Central memory CD8-positive, alpha-beta T cell (primary cell): Measurements from ENCODE around the gene DYNLL1.

Source experiments
- ATAC-seq: fragments of 150-1000 bp; cut with Tn5 transposase; replicated peaks from 2 replicates; pipeline ENCODE4 v1.10.0; 2022; ENCODE audit warnings: mild to moderate bottlenecking, moderate FRiP score, moderate number of reproducible peaks; ENCODE audit not compliant: poor library complexity, severe bottlenecking; ENCODE audit errors: extremely low read depth
- DNase-seq, 2 donors: peaks; one replicate each; pipeline ENCODE4 v3.0.0; 2021; ENCODE audit warnings: low spot score in 2 of 2
- H3K27ac Mint-ChIP-seq: one replicate; pipeline ENCODE4 v1.8.0; 2022; ENCODE audit warnings: low read depth, mild to moderate bottlenecking, moderate library complexity, mixed read lengths
- H3K27me3 Mint-ChIP-seq: one replicate; pipeline ENCODE4 v1.8.0; 2022; ENCODE audit warnings: mixed read lengths
- H3K36me3 Mint-ChIP-seq: one replicate; pipeline ENCODE4 v1.8.0; 2022; ENCODE audit warnings: mild to moderate bottlenecking, moderate library complexity, mixed read lengths; ENCODE audit not compliant: insufficient read depth
- H3K4me1 Mint-ChIP-seq: one replicate; pipeline ENCODE4 v1.8.0; 2022; ENCODE audit warnings: mixed read lengths
- H3K4me3 Mint-ChIP-seq: one replicate; pipeline ENCODE4 v1.8.0; 2022; ENCODE audit warnings: mild to moderate bottlenecking, moderate library complexity, mixed read lengths
- H3K9me3 Mint-ChIP-seq: one replicate; pipeline ENCODE4 v1.8.0; 2022; ENCODE audit warnings: mixed read lengths

Gene DYNLL1

GRCh38 chr12:120534203-120534702 lies 38.3 kb downstream of the DYNLL1 start, which contains the start of gene RNF10:
TSS of gene RNF10 (plus strand) at chr12:120534356. CDS start at chr12:120534812, 456 bp downstream.
- peak within 1 kb of the TSS; percentile 94 for H3K27ac Mint-ChIP-seq
- ATAC-seq: peak; percentile 76
- peaks cover 41% of the 10 kb centered on the region for H3K4me1 Mint-ChIP-seq

DNA sequence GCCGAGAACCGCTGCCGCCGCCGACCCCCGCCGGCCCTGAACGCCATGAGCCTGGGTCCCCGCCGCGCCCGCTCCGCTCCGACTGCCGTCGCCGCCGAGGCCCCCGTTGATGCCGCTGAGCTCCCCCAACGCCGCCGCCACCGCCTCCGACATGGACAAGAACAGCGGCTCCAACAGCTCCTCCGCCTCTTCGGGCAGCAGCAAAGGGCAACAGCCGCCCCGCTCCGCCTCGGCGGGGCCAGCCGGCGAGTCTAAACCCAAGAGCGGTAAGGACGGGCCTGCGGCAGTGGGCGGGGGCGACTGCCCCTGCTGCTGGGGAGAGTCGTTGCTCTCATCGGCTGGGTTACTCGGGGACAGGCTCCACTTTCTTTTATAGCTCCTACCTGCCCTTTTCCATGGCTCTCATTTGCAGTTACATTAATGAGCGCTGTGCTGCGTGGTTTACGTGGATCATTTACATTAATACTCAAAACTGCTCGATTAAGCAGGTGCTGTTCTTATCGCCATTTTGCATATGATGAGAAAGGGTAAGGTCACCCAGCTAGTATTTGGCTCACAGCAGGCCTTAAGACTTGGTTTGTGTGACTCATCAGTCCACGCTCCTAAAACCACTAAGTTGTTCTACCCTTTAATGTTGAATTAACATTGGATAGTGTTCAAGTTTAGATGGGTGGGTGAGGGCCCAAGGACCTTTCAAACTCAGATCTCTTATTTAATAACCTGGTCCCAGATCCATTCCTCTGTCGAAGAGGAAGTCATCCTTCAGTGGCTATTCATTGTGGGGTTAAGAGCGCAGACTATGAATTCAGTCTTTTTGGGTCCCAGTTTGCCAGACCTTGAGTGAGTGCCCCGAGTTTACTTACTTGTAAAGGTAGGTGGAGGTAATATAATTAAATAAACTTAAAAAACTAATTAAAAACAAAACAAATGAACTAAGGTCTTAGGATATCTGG lies 39.1 kb downstream of the DYNLL1 start:
- Mint-ChIP-seq H3K27ac (peak overlapping the region; percentile 94), H3K36me3 (peaks cover 26% of the 10 kb centered on the region), H3K9me3 (no peaks in the 10 kb centered on the region), H3K27me3 (no peaks in the 10 kb centered on the region), H3K4me3 (peak overlapping the region; percentile 96), H3K4me1 (peaks cover 39% of the 10 kb centered on the region)
- ATAC-seq: peak; percentile 67
- peak in 1 of 2 donors; percentile 38 for DNase-seq

More at GRCh38 chr12:120534203-120534702, 38.3 kb downstream of the DYNLL1 start, which contains the start of gene RNF10:
- Mint-ChIP-seq H3K9me3 (no peaks in the 10 kb centered on the region), H3K36me3 (peaks cover 24% of the 10 kb centered on the region), H3K27me3 (no peaks in the 10 kb centered on the region), H3K4me3 (peak within 1 kb of the TSS; percentile 96)
- peak; percentile 50 to 69 for DNase-seq

GRCh38 chr12:120536064-120536791 lies 40.3 kb downstream of the DYNLL1 start:
- Mint-ChIP-seq H3K36me3 (peaks cover 35% of the 10 kb centered on the region), H3K27ac (peak overlapping the region; percentile 94), H3K9me3 (no peaks in the 10 kb centered on the region), H3K27me3 (no peaks in the 10 kb centered on the region), H3K4me1 (peaks cover 48% of the 10 kb centered on the region), H3K4me3 (peak overlapping the region; percentile 96)
- ATAC-seq: no peak
- no peak for DNase-seq

GRCh38 chr12:120537856-120538220 lies 41.9 kb downstream of the DYNLL1 start:
- DNase-seq: no peak
- Mint-ChIP-seq H3K27me3 (no peaks in the 10 kb centered on the region), H3K27ac (no peak overlapping the region), H3K9me3 (no peaks in the 10 kb centered on the region), H3K4me1 (peaks cover 48% of the 10 kb centered on the region), H3K36me3 (peaks cover 44% of the 10 kb centered on the region), H3K4me3 (peak overlapping the region; percentile 96)
- ATAC-seq: no peak

DNA sequence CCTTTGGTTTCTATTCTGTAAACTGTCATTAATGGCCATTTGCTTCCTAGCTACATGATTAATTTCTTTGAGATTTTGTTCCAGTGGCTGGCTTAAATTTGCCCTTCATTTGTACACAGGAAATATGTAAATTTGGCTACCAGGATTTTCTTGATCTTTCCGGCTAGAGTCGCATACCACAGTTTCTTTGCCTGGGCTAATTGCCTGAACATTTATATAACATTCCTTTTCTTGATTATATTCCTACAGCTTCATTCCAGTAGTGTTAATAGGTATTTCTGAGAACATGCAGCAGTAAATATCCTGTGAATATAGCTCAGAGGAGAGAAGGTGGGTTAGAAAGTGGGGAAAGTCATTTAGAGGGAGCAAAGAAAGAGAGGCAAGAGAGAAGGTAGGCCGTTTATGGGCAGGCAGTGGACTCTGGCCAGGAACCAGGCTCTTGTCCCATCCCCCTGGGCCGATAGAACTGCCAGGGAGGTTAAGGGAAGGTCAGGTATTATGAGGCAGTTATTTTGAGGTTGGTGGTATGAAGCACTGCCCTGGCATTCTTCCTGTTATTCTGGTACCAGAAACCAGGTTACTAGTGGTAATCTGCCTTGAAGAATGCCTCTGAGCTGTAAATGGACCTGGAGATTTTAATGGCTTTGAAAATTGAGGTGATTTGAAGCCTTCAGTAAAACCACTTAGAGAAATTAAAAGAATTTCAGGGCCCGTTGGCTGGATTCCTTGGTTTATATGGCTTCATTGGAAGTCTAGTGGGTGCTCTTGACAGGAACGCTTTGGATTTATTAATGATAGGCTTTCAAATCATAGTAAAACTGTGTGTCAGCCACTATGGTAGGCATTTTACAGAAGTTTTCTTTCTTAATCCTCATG lies 42.6 kb downstream of the DYNLL1 start:
- H3K4me3 Mint-ChIP-seq: peak overlapping the region; percentile 96
- no peak for ATAC-seq
- no peak for DNase-seq

GRCh38 chr12:120539303-120539702 lies 43.4 kb downstream of the DYNLL1 start:
- H3K9me3 Mint-ChIP-seq: no peaks in the 10 kb centered on the region
- peaks cover 51% of the 10 kb centered on the region for H3K4me1 Mint-ChIP-seq
- H3K4me3 Mint-ChIP-seq: peak overlapping the region; percentile 96
- no peak for DNase-seq
- H3K27me3 Mint-ChIP-seq: no peaks in the 10 kb centered on the region
- H3K36me3 Mint-ChIP-seq: peaks cover 44% of the 10 kb centered on the region
- peak overlapping the region; percentile 73 for H3K27ac Mint-ChIP-seq
- ATAC-seq: no peak

More for the DNA sequence above, 42.6 kb downstream of the DYNLL1 start:
- Mint-ChIP-seq H3K27me3 (no peaks in the 10 kb centered on the region), H3K36me3 (peaks cover 45% of the 10 kb centered on the region), H3K9me3 (no peaks in the 10 kb centered on the region), H3K27ac (peak overlapping the region; percentile 73), H3K4me1 (peaks cover 48% of the 10 kb centered on the region)

DNA sequence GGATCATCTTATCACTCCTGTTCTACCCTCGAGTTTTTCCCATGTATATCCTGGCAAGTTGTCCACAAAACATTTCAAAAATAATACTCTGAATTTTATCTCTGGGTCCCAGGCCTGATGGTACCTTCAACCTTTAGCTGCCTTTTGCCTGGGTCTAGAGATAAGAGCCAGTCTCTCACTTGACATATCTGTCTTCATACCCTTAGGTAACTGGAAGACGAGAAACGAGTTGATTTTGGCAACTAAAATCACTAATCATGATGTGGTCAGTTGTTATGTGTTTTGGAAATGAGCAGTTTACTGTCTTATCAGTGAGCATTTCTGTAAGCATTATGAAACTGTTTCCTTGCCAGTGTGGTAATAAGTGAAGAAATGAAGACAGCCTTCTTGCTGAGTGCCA lies 44.5 kb downstream of the DYNLL1 start:
- H3K27me3 Mint-ChIP-seq: no peaks in the 10 kb centered on the region
- ATAC-seq (no peak), DNase-seq (no peak)
- no peaks in the 10 kb centered on the region for H3K9me3 Mint-ChIP-seq
- H3K27ac Mint-ChIP-seq: peak overlapping the region; percentile 41
- H3K4me3 Mint-ChIP-seq: no peak overlapping the region
- H3K4me1 Mint-ChIP-seq: peaks cover 58% of the 10 kb centered on the region
- H3K36me3 Mint-ChIP-seq: peaks cover 38% of the 10 kb centered on the region

- ATAC-seq (no peak), DNase-seq (no peak)
- Mint-ChIP-seq H3K27me3 (no peaks in the 10 kb centered on the region), H3K9me3 (no peaks in the 10 kb centered on the region), H3K36me3 (peaks cover 32% of the 10 kb centered on the region), H3K4me1 (peaks cover 41% of the 10 kb centered on the region), H3K4me3 (no peak overlapping the region), H3K27ac (no peak overlapping the region)
Measured at GRCh38 chr12:120542166-120542565, 46.3 kb downstream of the DYNLL1 start.

- no peaks in the 10 kb centered on the region for H3K9me3 Mint-ChIP-seq
- no peak overlapping the region for H3K27ac Mint-ChIP-seq
- no peak overlapping the region for H3K4me3 Mint-ChIP-seq
- ATAC-seq: no peak
- no peak for DNase-seq
- H3K36me3 Mint-ChIP-seq: peaks cover 28% of the 10 kb centered on the region
- peaks cover 19% of the 10 kb centered on the region for H3K4me1 Mint-ChIP-seq
- no peaks in the 10 kb centered on the region for H3K27me3 Mint-ChIP-seq
Measured at GRCh38 chr12:120544691-120545090, 48.8 kb downstream of the DYNLL1 start.

- no peak overlapping the region for H3K27ac Mint-ChIP-seq
- DNase-seq (no peak), ATAC-seq (no peak)
Measured at GRCh38 chr12:120546050-120546386, 50.1 kb downstream of the DYNLL1 start.

More at GRCh38 chr12:120546050-120546386, 50.1 kb downstream of the DYNLL1 start:
- peaks cover 12% of the 10 kb centered on the region for H3K4me1 Mint-ChIP-seq
- no peaks in the 10 kb centered on the region for H3K27me3 Mint-ChIP-seq
- peaks cover 21% of the 10 kb centered on the region for H3K36me3 Mint-ChIP-seq
- no peaks in the 10 kb centered on the region for H3K9me3 Mint-ChIP-seq
- no peak overlapping the region for H3K4me3 Mint-ChIP-seq
